Measurements from ENCODE around the gene WDTC1.
A peak's percentile ranks its signal among the peaks of the same experiment; 100 is the strongest.

WDTC1 gene

GRCh38 chr1:27357281-27358037, 123.0 kb downstream of the WDTC1 start:
- peak; percentile 54 for DNase-seq (ENCODE audit: low read depth, low spot score)

More at GRCh38 chr1:27357281-27358037, 123.0 kb downstream of the WDTC1 start:
- peak; percentile 88 for TF ChIP-seq CTCF (IDR thresholded peaks at IDR 0.05; ENCODE audit: low read depth, low read length)
- no peak overlapping the region for H3K4me3 ChIP-seq (ENCODE audit: low read depth, low read length)
- in situ Hi-C loops (cut with HindIII; ENCODE audit: low sequenced_read_pairs): no loop called here
